Glomerular visceral epithelial cell (primary cell): Measurements from ENCODE around the gene USF3.

Experiments used
- DNase-seq: peaks from one replicate; pipeline ENCODE4 v3.0.0-alpha.2; 2016; ENCODE audit errors: extremely low spot score

USF3 gene

DNA sequence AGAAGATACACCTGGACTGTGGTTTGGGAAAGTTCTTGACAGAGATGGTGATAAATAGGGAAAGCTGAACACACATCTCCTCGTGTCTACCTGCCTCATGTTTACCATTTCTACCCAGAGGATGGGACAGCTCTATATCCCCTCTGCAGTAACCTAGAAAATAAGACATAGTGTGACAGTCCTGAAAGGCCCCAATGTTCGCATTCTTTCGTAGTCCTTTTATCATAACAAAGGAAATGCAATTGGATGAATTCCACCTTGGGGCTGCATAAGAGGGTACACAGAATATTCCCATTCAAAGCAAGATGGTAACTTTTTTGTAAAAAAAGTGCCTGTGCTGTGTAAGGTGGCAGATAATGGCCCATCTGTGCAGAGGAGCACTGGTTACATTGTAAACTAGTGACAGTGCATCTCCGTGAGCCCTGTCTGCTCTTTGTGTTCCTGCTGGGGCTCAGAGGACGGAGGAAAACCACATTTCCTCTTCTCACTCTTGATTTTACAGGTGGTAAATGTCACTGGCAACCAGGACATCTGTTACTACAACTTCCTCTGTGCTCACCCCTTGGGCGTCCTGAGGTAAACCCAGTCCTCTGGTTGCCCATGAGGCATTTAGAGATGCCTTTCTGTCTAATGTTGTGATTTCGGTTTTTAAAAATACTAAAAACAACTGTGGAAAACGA, 89.8 kb downstream of the USF3 start:
- no peak for DNase-seq

DNA sequence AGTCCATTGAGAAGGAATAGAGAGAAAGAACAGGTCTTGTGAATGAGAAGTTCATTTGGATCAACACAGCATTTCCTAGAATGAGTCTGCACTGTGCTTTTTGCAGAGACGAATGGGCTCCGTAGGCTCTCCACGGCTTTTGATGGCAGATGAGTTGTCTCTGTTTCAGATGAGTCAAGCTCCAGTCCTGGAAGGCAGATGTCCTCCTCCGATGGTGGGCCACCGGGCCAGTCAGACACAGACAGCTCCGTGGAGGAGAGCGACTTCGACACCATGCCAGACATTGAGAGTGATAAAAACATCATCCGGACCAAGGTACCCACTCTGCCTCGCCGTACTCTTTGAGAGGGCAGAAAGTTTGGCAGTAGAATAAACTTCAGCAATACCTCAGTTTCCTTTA, 93.6 kb downstream of the USF3 start:
- DNase-seq = no peak

DNA sequence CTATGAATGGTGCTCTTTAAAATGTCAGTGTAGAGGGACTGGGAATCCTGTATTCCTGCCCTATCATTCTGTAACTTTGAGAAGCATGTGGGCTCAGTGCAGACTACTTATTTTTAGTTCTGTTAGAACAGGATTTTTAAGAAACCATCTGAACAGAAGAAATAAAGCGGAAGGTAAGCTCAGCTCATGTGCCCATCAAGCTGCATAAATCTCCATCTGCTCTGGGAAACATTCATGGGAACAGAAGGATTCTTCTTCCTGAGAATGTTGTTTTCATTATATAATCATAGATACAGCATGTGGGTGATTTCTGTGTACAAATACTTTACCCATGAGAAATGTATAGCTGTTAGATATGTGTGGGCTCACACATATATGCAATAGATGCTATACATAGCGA, 94.2 kb downstream of the USF3 start:
- no peak for DNase-seq

DNA sequence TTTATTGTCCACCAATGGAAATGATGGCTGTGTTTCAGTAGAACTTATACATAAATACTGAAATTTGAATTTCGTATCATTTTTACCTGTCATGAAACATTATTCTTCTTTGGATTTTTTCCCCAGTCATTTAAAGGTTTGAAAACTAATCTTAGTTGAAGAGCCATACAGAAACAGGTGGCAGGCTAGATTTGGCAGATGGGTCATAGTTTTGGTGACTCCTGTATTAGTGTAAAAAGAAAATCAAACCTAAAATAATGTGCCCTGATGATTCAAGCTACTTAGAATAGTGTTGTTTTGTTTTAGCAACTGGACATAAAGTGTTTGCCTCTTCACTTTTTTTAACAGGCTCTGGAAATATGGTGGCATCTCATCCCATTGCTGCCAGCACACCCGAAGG, 95.2 kb downstream of the USF3 start:
- no peak for DNase-seq

DNA sequence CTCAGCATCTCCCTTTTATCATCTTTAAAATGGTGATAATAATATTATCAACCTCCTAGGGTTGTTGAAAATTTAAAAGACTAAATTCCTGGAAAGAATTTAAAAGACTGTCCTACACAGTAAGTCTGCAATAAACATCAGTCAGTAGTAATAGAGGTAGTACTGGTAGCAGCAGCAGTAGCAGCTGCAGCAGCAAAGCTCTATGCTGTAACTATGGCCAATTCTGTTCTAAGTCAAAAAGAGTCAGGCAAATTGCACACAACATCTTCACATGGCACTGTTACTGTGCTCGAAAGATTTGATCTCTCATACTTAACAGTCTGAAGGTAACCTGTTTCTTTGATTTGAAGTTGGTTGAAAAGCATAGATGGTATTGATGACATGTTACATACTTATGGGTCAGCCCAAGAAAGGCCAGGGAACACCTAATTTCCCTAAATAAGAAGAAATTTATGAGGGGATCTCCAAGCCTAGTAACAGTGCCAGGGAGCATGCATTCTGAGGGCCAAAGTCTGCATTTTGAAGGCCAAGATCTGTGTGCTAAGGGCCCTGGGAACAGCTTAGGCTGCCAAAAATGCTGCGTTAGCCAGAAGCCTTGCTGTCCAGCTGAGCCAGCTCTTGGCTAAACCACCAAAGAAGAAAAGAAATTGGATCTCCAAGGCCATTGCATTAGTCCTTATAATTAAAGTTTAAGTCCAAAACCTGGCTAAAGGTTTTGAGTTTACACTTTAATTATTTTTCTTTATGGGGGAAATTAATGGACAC, 95.8 kb downstream of the USF3 start:
- no peak for DNase-seq
